ENCODE measurements around the gene ZEB1. TPM values are rescaled to one million over a fixed set of nuclear protein-coding genes. Genes with fewer than 3 reads are reported as not detected.

The ZEB1 gene
- total RNA-seq, 3 donors from 2014 or later, result 28.2 to 113 (median 71.1) TPM

GRCh38 chr10:31343551-31343950, 24.5 kb downstream of the ZEB1 start:
- no peaks in the 10 kb centered on the region for H3K9me3 ChIP-seq
- no peaks in the 10 kb centered on the region for H3K27me3 ChIP-seq
- intact Hi-C loops (cut with DNase I; ENCODE audit: low total_unique reads), result no loop called here
- H3K27ac ChIP-seq, result no peak overlapping the region
- H3K4me3 ChIP-seq, result no peak overlapping the region
- TF ChIP-seq POLR2AphosphoS5 (IDR thresholded peaks at IDR 0.05) (no peak), CTCF (IDR thresholded peaks at IDR 0.05) (no peak), POLR2A (IDR thresholded peaks at IDR 0.05) (no peak)
- no peak for DNase-seq (ENCODE audit: low spot score in 2 of 2)
- no peaks in the 10 kb centered on the region for H3K4me1 ChIP-seq
- no peaks in the 10 kb centered on the region for H3K36me3 ChIP-seq

- no peak for DNase-seq (ENCODE audit: low spot score in 2 of 2)
- no peaks in the 10 kb centered on the region for H3K9me3 ChIP-seq
- H3K36me3 ChIP-seq, result no peaks in the 10 kb centered on the region
- H3K27ac ChIP-seq, result no peak overlapping the region
- intact Hi-C loops (cut with DNase I; ENCODE audit: low total_unique reads), result no loop called here
- no peaks in the 10 kb centered on the region for H3K4me1 ChIP-seq
- TF ChIP-seq CTCF (IDR thresholded peaks at IDR 0.05) (no peak), POLR2AphosphoS5 (IDR thresholded peaks at IDR 0.05) (no peak), POLR2A (IDR thresholded peaks at IDR 0.05) (no peak)
- no peaks in the 10 kb centered on the region for H3K27me3 ChIP-seq
- no peak overlapping the region for H3K4me3 ChIP-seq
These were observed 26.9 kb downstream of the ZEB1 start for GRCh38 chr10:31345886-31346285.

GRCh38 chr10:31346953-31347352, 27.9 kb downstream of the ZEB1 start:
- no peaks in the 10 kb centered on the region for H3K4me1 ChIP-seq
- H3K27me3 ChIP-seq, result no peaks in the 10 kb centered on the region
- H3K9me3 ChIP-seq, result no peaks in the 10 kb centered on the region
- no peaks in the 10 kb centered on the region for H3K36me3 ChIP-seq
- no peak overlapping the region for H3K27ac ChIP-seq
- TF ChIP-seq CTCF (IDR thresholded peaks at IDR 0.05) (no peak), POLR2A (IDR thresholded peaks at IDR 0.05) (no peak), POLR2AphosphoS5 (IDR thresholded peaks at IDR 0.05) (no peak)
- no peak for DNase-seq (ENCODE audit: low spot score in 2 of 2)
- H3K4me3 ChIP-seq, result no peak overlapping the region
- intact Hi-C loops (cut with DNase I; ENCODE audit: low total_unique reads), result no loop called here

- H3K36me3 ChIP-seq, result no peaks in the 10 kb centered on the region
- no peak overlapping the region for H3K4me3 ChIP-seq
- H3K27ac ChIP-seq, result no peak overlapping the region
- DNase-seq (ENCODE audit: low spot score in 2 of 2), result no peak
- intact Hi-C loops (cut with DNase I; ENCODE audit: low total_unique reads), result no loop called here
- no peaks in the 10 kb centered on the region for H3K9me3 ChIP-seq
- H3K4me1 ChIP-seq, result no peaks in the 10 kb centered on the region
- no peaks in the 10 kb centered on the region for H3K27me3 ChIP-seq
- TF ChIP-seq CTCF (IDR thresholded peaks at IDR 0.05), result no peak
- TF ChIP-seq POLR2AphosphoS5 (IDR thresholded peaks at IDR 0.05), result no peak
- no peak for TF ChIP-seq POLR2A (IDR thresholded peaks at IDR 0.05)
These were observed 28.7 kb downstream of the ZEB1 start for GRCh38 chr10:31347705-31348104.

- intact Hi-C loops (cut with DNase I; ENCODE audit: low total_unique reads), result no loop called here
- TF ChIP-seq CTCF (IDR thresholded peaks at IDR 0.05), result no peak
- TF ChIP-seq POLR2A (IDR thresholded peaks at IDR 0.05), result no peak
- TF ChIP-seq POLR2AphosphoS5 (IDR thresholded peaks at IDR 0.05), result no peak
- DNase-seq (ENCODE audit: low spot score in 2 of 2), result no peak
- Histone ChIP-seq H3K27ac (no peak overlapping the region), H3K9me3 (no peaks in the 10 kb centered on the region), H3K4me1 (no peaks in the 10 kb centered on the region), H3K36me3 (no peaks in the 10 kb centered on the region), H3K4me3 (no peak overlapping the region), H3K27me3 (no peaks in the 10 kb centered on the region)
These were observed 31.9 kb downstream of the ZEB1 start for GRCh38 chr10:31350891-31351290.

Data from breast epithelium (tissue), 4 donors.